GM21529 (cell line): ENCODE data around the gene INO80.
"Not testable (repeated sequence)": the region's sequence is repeated elsewhere in the genome, so short reads cannot be mapped to it uniquely, and the experiment has no call there.

Experiments
- ATAC-seq: cut with Tn5 transposase; IDR thresholded peaks from one replicate; pipeline ENCODE4 v1.9.1; 2021; ENCODE audit not compliant: unreplicated experiment

INO80 gene

GRCh38 chr15:40969363-40969762 is 146.7 kb downstream of the INO80 start:
- no peak for ATAC-seq

DNA sequence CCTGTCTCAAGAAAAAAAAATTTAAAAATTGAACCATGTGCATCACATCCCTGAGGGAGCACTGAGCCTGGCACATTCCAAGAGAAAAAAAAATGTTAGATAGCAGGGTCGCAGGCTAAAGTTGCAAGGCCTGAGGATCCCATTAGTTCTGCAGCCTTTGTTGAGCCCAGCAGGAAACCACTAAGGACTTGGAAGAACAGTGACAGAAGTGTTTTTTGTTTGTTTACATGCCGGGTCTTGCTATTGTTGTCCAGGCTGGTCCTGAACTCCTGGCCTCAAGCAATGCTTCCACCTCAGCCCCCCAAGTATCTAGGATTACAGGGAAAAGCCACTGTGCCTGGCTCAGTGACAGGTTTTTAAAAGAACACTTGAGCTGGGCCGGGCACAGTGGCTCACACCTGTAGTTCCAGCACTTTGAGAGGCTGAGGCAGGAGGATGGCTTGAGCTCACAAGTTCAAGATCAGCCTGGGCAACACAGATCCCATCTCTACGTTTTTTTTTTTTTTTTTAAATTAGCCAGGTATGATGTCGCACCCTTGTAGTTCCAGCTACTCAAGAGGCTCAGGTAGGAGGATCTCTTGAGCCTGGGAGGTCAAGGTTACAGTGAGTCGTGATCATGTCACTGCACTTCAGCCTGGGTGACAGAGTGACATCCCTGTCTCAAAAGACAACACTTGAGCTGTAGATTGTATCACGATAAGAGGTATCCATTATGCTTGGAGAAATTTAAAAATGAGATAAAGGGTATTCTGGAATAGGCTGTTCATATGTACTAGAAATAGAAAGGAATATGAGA is 147.6 kb downstream of the INO80 start:
- no peak for ATAC-seq

- ATAC-seq, result no peak
Observed at GRCh38 chr15:40964634-40965033, 151.4 kb downstream of the INO80 start.

DNA sequence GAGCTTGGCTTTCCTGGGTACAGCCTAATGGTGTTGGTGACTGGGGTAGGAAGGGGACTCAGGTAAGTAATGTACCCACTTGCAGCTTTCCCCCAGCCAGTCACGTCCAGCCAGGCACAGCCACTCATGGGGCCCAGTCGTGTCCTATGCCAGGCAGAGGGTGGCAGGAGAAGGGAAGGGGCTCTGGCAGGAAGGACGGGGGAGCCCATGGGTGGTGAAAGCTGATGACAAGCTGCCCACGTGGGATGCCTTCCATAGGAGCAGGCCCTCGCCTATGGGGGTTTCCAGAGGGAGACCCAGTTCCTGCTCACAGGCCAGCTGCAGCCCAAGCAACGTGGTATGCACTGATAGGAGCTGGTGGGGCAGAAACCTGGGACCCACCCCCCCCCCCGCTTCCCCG is 152.1 kb downstream of the INO80 start:
- ATAC-seq, result no peak

- ATAC-seq, result no peak
Observed at GRCh38 chr15:40963201-40963600, 152.9 kb downstream of the INO80 start.

DNA sequence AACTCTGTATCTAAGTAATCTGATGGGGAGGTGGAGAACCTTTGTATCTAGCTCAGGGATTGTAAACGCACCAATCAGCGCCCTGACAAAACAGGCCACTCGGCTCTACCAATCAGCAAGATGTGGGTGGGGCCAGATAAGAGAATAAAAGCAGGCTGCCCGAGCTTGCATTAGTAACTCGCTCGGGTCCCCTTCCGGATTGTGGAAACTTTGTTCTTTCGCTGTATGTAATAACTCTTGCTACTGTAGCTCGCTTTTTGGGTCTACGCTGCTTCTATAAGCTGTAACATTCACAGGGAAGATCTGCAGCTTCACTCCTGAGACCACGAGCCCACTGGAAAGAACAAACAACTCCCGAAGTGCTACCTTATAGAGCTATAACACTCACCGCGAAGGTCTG is 153.8 kb downstream of the INO80 start:
- ATAC-seq, result not testable (repeated sequence)

DNA sequence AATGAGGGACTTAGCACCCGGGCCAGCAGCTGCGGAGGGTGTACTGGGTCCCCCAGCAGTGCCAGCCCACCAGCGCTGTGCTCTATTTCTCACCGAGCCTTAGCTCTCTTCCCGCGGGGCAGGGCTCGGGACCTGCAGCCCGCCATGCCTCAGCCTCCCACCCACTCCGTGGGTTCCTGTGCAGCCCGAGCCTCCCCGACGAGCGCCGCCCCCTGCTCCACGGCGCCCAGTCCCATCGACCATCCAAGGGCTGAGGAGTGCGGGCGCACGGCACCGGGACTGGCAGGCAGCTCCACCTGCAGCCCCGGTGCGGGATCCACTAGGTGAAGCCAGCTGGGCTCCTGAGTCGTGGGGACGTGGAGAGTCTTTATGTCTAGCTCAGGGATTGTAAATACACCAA is 154.3 kb downstream of the INO80 start:
- ATAC-seq, result not testable (repeated sequence)

DNA sequence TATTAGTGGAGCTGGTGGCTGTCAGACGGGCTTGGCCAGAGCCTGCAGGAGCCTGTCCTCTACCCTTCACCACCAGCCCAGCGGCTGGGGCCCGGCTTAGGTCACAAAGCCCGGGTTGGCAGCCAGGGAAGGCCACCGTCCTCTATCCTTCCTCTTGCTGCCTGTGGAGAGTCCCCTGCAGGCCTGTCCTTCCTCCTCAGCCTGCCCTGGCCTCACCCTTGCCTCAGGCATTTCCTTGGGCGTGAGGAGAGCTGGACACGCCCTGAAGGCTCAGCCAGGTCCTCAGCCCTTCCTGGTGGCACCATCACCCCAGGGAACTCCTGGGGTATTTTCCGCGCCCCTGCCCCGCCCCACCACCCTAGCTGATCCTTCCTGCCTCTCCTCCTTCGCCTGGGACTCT is 155.2 kb downstream of the INO80 start:
- ATAC-seq, result no peak

DNA sequence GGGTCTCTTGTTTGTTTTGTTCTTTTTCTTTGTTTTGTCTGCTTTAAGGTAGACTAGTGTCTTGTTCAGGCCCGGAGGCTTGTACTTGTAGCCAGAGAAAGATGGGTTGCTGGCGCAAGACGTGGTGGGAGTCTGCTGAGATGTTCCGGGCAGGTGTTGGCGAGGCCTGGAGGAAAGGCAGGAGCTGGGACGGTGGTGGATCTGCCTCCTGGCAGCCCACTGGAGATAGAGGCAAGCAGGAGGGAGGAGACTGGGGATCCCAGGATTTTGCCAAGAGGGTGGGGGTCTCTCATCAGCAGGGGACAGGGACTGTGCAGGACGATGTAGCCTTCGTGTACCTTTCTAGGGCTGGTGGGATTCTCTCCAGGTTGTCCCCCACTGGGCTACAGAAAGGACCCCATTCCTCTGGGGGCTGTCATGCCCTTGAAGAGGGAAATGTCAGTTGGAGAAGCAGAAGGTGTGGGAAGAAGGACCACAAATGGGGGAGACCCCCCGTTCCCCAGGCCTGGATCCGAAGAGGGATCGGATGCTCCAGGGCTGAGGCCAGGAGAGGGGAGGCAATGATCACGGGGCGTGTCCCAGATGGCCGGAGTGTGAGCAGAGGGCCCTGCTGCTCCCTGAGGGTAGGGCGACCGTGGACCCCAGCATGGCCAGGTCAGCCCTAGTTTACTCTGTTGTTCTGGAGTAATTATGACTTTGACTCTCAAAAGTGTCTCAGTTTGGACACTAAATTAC is 155.8 kb downstream of the INO80 start:
- ATAC-seq, result no peak

DNA sequence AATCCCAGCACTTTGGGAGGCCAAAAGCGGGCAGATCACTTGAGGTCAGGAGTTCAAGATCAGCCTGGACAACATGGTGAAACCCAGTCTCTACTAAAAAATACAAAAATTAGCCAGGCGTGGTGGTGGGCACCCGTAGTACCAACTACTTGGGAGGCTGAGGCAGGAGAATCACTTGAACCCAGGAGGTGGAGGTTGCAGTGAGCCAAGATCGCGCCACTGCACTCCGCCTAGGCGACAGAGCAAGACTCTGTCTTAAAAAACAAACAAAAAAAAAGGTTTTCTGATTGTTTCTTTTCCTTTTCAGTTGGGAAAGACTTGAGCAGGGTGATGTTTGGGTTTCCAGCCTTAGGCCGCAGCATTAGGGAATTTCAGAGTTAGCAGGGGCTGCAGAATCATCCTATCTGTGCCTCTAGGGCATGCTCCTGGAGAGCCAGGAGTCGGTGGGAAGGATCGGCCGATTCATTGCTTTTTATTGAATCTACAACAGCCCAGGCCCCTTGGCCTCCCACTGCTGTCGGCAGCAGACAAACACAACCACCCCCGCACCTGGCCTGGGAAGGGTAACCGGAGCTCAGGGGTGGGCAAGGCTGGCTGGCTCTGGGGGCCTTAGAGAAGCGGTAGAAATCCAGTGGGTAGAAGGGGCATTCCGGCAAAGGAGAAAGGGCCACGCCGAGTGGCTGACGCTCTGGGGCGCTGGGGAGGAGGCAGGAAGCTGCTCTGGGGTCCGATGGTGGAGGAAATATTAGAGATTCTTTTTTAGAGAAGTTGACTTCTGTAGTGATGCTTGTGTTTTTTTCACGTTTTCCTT is 156.5 kb downstream of the INO80 start:
- no peak for ATAC-seq

GRCh38 chr15:40958723-40959122 is 157.4 kb downstream of the INO80 start:
- no peak for ATAC-seq

GRCh38 chr15:40958146-40958545 is 157.9 kb downstream of the INO80 start:
- no peak for ATAC-seq

DNA sequence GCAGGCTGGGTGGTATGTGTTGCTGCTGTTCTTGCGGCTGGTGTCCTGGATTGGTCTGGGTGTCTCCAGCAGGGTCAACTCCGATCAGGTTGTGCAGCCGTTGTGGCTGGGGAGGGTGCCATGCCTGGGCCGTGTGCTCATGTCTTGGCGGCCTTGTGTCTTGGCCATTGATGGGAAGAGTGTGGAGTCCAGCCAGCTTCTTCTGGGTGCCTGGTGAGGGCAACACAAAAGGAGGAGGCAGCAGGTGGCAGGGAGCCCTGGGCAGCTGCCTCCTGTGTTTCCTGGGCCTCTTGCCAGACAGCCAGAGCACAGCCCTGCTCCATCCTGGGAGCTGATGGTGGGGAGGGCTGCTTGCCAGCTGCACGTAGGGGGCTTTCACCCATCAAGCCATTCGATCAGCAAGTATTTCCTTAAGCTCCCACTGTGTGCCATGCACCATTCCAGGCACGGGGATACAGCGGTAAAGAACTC is 158.5 kb downstream of the INO80 start:
- ATAC-seq, result no peak

GRCh38 chr15:40957041-40957555 is 159.0 kb downstream of the INO80 start:
- ATAC-seq, result no peak

GRCh38 chr15:40956541-40956982 is 159.5 kb downstream of the INO80 start:
- ATAC-seq, result no peak

GRCh38 chr15:40955930-40956540 is 160.0 kb downstream of the INO80 start:
- ATAC-seq, result no peak

DNA sequence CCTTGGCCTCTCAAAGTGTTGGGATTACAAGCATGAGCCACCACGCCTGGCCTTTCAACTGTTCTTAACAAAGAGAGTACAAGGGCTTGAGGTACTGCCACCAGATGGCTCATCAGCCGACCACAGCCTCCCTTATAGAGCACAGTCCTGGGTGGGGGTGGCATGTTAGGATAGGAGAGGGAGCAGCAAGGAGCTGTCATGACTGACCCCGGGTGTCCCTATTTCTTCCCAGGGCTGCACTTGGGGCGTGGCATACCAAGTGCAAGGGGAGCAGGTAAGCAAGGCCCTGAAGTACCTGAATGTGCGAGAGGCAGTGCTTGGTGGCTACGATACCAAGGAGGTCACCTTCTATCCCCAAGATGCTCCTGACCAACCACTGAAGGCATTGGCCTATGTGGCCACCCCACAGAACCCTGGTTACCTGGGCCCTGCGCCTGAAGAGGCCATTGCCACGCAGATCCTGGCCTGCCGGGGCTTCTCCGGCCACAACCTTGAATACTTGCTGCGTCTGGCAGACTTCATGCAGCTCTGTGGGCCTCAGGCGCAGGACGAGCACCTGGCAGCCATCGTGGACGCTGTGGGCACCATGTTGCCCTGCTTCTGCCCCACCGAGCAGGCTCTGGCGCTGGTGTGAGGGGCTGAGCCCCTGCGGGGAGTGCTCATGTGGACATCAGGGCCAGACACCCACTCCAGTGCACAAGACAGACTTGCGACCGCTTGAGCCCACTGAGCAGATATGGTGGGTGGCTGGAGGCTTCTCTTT is 160.8 kb downstream of the INO80 start:
- no peak for ATAC-seq

GRCh38 chr15:40954158-40954848 is 161.8 kb downstream of the INO80 start:
- not testable (repeated sequence) for ATAC-seq

- ATAC-seq, result no peak
Observed at GRCh38 chr15:40953713-40954074, 162.4 kb downstream of the INO80 start.
